C1 segment of cervical spinal cord (tissue), 14 donors: ENCODE results near the gene RTP1.
"Not testable (repeated sequence)": the region's sequence is repeated elsewhere in the genome, so short reads cannot be mapped to it uniquely, and the experiment has no call there.

ENCODE experiments used
- DNase-seq, 14 donors: peaks; one replicate each; lab custom pipeline; 2025; lab: John Stamatoyannopoulos, UW

Gene RTP1, protein sequence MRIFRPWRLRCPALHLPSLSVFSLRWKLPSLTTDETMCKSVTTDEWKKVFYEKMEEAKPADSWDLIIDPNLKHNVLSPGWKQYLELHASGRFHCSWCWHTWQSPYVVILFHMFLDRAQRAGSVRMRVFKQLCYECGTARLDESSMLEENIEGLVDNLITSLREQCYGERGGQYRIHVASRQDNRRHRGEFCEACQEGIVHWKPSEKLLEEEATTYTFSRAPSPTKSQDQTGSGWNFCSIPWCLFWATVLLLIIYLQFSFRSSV

DNA sequence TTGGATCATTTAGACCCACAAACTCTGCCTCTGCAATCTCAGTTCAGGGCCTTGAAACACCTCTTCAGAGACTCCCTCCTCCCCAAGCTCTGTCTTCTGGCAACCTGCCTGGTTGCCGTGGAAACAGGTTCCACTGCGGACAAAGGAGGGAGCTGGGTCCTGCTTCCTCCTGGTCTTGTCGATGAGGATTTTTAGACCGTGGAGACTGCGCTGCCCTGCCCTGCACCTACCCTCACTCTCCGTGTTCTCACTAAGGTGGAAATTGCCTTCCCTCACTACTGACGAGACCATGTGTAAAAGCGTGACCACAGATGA lies at the start of gene RTP1:
RTP1 (plus strand) TSS at position 152 of the 315 bp plus-strand sequence; CDS start at position 182, 30 bp downstream.
- peak in 1 of 14 donors; percentile 12 for DNase-seq

DNA sequence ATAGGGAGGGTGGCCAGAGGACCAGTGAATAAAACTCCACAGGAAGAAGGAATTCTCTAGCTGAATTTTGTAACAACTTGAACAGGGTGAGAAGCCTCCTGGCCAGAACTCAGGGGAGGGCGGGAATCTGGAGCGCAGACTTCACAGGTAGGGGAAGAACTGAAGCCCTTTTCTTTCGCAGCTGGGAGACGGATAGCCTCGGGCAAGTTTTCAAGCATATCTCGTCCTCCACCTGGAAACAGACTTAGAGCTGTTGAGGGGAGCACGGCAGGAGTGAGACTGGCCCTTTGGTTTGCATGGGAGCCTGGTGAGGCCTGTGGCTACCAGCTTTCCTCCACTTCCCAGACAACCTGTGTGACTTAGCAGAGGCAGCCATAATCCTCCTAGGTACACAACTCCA lies 47.1 kb upstream of the RTP1 start:
- DNase-seq = no peak

DNA sequence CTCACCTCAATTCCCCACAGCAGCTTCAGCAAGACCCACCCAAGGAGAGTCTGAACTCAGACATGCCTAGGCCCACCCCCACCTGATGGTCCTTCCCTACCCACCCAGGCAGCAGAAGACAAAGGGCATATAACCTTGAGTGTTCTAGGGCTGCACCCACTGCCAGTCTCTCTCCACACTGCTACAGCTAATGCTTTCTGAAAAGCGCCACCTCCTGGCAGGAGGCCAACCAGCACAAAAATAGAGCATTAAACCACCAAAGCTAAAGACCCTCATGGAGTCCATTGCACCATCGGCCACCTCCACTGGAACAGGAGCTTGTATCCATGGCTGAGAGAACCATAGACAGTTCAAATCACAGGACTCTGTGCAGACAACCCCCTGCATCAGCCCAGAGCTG lies 46.7 kb upstream of the RTP1 start:
- no peak for DNase-seq

DNA sequence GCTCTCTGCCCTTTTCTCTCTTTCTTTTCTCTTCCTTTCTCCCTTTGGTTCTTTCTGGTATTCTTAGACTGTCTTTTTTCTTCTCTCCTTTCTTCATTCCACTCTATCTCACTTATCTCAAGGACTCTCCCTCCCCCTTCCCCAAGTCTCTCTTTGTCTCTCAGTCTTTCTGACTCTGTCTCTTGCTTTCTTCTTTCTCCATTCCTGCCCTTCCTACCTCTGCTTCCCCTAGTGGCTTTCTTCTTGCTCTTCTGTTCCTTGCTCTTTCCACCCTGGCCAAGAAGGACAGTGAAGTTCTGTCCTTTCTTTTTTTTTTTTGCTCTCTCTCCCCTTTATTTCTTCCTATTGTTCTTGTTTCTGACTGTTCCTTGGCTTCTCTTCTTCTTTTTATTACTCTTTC lies 35.7 kb upstream of the RTP1 start:
- DNase-seq = no peak

DNA sequence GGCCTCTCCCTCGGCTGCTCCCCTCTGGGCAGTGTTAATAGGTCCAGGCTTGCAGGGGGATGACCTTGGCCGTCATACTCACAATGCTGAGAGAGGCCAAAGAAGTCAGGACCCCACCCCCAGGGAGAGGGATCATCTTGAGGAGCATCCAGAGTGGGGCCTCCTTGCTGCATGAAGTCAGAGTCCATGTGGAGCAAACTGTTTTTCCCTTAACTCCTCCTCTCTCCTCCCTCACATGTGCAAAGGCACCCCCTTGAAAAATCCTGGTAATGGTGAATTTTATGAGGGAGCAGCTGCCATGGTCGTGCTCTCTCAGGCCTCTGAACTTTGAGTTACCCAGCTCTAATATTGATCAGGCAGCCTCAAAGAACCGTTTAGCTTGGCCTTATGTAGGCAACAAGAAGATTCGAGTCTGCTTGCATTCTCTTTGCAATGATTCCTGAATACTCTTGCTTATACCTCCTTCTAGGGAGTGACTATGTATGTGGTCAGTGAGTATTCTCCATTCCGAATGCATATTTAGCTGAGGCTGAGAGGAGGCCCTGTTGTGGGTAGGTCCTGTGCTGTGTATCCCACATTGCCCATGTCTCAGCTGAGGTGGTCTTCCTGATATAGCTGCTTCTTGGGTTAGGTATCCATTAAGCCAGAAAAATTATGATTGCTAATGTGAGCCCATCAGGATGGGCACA lies 34.9 kb upstream of the RTP1 start:
- no peak for DNase-seq

DNA sequence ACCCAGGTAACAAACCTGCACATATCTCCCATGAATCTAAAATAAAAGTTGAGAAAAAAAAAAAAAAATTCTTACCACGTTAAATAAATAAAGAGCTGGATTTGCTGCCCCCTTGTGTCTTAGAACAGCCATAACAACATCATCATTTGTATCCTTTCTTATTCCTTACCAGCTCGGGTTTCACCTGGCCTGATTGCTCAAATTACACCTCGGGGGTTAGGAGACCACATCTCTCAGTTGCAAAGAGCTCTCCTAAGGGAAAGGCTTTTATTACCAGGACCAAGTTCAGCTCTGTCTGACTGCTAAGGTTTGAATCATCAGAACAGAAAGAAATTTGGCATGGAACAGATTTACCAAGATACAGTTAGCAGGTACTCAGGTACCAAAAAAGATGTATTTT lies 32.1 kb upstream of the RTP1 start:
- peak in 1 of 14 donors; percentile 7 for DNase-seq

DNA sequence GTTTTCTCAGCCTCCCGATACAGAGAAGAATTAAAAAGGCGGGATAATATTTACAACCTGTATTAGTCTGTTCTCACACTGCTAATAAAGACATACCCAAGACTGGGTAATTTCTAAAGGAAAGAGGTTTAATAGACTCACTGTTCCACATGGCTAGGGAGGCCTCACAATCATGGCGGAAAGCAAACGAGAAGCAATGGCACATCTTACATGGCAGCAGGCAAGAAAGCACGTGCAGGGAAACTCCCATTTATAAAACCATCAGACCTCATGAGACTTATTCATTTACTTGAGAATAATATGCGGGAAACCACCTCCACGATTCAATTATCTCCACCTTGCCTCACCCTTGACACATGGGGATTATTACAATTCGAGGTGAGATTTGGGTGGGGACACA lies 30.5 kb upstream of the RTP1 start:
- DNase-seq = no peak

DNA sequence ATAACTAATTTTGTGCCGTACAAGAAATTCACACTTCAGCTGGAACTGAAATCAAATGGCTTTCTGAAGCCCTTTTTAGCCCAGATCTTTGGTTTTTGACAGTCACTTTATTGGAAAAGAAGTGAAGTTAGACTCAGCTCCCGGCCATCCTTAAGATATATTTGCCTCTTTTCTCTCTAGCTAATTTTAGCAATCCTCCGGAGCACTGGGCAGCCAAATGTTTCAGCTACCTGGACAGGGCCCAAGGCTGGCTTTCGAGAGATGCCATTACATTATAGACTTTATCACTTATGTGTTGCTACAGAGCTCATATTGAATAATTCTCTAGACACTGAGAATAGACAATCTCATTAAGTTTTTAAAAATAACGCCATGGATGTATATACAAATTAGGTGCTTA lies 29.5 kb upstream of the RTP1 start:
- DNase-seq = no peak

DNA sequence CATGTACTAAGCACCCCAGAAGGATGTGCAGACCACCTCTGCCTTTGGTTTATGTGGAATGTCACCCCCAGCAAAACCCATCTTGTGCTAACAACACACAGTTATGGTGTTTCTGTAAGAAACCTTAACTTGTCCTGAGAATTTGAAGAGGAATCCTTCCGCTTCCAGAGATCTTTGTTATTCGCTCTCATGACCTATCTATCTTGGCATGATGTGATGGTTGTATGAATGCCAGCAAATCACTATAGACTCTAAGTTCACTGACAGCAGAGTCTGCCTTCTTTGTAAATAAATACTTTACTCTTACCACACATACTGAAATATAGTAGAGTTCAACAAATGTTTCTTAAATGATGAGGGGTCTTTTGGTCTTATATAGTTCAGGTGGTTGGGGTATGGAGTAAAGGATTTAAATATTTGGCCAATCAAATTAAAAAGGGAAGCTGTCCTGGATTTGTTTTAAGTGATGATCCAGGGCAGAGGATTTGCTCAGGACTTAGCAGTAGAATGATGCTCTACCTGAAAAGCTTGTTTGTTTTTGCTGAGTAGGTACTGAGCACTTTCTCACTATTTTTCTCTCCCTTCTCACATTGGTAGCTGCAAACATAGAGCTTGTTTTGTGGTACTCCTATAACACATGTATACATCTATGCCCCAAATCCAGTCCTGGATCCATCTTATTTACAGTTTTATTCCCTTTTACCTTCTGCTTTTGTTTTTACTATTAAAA lies 27.9 kb upstream of the RTP1 start:
- DNase-seq = no peak

DNA sequence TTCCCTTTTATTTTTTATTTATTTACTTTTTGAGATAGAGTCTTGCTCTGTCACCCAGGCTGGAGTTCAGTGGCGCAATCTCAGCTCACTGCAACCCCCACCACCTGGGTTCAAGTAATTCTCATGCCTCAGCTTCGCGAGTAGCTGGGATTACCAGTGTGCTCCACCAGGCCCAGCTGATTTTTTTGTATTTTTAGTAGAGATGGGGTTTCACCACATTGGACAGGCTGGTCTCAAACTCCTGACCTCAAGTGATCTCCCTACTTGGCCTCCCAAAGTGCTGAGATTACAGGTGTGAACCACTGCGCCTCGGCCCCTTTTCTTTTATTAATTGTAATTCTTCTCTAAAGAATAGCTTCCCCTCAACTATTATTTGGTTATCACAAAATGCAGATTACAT lies 26.4 kb upstream of the RTP1 start:
- DNase-seq = not testable (repeated sequence)

DNA sequence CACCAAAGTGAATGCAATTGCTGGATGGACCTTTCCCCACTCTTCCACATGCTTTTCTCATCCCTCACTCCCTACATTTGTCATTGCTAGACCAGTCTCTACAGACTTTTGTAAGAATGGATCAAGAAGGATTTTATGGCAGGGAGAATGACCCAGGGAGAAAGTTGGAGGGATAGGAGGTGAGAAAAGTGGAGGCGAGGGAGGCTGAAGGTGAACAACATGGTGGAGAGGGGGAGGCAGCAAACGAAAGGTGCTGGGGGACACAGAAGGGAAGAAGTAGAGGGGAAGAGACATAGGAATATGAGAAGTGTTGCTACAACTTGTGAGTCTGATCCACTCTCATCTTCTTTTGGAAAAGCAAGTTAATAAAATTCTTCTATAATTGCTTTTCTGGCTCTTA lies 24.4 kb upstream of the RTP1 start:
- no peak for DNase-seq

DNA sequence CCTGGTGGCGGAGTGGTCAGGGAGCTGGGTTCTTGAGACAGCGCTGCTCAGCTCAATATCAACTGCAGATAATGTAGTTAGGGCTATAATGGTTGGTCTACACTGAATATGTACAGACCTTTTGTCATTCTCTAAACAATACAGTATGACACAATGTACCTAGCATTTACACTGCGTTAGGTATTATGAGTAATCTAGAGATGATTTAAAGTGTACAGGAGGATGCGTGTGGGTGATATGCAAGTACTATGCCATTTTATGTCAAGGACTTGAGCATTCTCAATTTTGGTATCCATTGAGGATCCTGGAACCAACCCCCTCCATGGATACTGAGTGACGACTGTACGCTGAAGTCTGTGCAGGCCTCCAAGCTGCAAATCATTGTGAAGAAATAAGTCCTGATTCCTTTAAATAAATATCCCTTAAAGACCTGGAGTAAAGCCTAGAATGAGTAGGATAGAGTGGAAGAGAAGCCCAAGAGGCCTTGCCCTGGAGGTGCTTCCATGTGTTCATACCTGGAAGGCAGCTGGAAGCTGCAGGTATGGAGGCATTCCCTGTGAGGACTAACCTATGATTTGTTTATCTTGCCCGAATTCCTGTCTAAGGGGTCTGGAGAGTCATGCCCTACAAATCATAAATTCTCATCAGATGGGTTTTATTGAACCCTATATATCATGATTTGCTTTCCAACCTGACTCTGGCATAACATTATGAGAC lies 15.7 kb upstream of the RTP1 start:
- no peak for DNase-seq

DNA sequence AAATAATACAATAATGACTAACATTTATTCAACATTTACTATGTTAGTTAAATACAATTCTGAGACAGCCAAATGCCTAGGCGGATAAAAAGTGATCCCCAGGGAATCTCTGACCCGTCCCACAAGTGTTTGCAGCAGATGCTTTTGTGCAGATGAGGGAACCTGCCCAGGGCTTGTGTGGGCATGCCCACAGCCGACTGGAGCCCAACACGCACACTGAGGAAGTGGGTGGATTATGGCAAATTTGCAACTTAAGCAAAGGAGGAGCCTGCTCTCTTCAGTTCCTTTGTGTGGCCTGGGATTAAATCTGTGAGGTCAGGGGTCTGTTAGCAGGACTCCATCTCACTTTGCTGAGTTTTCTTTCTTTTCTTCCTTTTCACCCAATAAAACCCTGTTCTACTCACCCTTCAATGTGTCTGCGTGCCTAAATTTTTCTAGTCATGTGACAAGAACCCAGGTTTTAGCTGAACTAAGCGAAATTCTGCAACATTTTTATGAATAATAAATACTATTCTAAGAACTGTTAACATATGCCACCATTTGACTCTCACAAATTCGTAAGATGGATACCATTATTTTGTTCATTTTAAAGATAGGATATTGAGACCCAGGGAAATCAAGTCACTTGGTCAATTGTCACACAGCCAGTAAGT lies 13.9 kb upstream of the RTP1 start:
- no peak for DNase-seq

DNA sequence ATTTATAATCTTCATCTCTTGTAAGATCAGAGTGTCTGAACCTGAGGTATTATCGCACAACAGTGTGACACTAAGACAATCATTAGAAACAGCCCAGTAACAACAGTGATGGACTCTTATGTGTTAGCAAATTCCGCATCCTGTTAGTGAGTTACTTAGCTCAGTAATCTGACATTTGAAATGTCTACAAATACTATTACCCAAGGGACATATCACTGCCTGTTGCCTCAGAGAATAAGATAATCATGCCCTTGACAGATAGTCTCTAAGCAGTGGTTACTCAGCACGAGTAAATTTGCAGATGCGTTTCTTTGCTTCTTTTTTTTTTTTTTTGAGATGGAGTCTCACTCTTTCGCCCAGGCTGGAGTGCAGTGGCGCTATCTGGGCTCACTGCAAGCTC lies 13.4 kb upstream of the RTP1 start:
- DNase-seq = no peak

DNA sequence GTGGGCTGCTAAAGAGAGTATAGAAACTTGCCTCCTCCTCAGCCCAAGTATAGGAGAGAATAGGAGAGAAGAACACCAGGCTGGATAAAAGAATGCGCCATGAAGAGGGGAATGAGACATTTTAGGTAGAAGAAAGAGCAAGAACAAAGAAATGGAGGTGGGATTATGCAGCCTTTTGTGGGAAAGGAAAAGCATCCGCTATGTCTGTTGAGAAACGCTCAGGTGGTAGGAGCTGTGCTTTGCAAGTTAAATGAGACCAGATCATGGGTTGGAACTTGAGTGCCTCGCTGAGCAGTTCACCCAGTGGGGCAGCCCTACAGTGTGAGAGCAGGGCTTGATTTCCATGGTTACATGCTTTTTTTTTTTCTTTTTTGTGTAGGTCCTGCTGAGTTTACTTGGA lies 11.5 kb upstream of the RTP1 start:
- DNase-seq = no peak

DNA sequence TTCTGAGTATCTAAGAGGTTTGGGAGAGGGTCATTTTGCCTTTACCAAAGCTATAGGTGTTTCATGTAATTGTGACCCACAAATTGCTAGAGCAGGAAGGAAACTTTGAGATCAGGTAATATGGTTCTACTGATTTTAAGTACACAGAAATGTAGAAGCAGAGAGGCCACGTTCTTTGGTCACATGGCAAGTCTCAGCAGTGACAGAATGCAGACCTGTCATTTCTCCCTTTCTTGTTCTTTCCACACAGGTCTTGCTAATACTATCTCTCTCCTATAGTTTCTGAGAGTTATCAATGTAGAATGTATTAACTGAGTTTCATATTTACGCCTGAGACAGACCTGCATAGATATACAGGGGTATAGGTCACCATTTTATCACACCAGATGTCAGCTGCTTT lies 10.9 kb upstream of the RTP1 start:
- DNase-seq = no peak

DNA sequence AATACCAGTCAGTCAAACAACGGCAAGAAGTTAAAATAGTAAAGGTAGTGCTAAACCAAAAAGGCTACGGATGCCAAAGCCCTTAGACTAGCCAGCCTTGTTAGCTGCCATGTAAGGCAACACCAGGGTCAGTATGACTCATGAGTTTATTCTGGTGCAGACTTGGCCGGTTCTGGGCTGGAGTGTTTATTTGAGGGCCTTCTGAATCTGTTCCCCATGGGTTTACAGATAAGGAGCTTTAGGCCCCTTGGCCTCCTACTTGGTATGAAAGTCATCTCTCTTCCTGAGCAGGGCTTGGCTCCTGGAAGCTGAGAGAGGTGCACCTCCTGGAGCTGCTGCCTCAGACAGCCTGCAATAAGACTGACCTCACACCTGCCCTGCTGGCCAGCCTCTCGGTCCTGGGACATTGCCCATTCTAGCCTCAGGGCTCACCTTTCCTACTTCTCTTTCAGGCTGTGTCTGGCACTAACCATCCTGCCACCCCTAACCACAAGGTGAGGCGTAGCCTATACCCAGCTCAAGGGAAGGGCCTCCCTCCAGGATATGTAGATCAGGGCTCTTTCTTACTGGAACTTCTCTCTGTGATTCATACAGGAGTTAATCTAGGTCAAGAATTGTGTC lies 10.4 kb upstream of the RTP1 start:
- no peak for DNase-seq

DNA sequence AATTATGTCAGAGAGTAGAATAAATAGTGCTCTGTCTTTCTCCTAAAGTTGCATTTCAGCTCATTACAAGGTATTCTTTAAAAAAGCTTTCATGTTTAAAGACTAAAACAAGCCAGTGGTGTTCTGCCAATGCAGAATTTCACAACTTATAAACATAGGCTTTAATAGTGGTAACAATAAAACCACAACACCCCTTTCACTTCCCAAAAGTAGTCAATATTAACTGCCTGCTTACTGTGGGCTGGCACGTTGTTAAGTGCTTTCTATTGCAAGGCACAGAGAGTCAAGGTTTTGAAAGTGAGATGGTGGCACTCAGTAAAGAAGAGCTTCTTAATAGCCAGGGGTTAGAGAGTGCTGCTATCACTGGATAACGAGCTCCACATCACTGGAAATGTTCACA lies 8.4 kb upstream of the RTP1 start:
- DNase-seq = no peak

DNA sequence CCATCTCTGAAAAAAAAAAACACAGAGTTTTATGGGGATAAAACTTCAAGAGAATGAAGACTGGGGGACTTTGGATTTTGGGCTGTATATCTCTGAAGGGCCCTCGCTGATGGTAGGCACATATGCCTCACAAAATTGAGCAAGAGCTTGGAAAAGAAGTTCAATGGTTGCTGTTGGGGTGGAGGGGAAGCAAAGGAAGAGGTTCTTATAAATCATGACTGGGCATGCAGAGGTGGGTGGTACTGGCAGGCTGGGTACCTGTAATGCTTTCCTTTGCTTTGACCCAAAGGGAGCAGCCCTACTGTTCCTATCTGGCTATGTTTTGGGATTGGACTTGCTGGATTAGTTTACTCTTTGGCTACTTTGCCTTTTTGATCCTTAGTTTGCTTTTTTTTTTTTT lies 6.0 kb upstream of the RTP1 start:
- DNase-seq = no peak

DNA sequence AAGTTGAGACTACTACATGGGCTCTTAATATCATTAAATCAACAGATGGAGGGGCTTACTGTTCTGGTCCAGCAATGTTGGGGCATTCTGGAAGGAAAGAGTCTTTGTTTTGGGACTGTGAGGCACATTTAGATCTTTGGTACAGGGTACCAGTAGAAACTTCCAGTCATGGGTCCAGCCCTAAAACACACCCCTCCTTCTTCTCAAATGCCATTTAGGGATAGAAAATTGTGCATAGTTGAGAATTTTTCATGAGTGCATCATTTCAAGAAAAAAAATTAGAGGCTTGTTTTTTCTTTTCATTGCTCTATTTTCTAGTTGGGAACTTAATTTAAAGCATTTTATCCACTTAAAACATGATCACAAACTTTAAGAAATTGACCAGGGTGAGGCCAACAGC lies 4.1 kb upstream of the RTP1 start:
- DNase-seq = no peak

DNA sequence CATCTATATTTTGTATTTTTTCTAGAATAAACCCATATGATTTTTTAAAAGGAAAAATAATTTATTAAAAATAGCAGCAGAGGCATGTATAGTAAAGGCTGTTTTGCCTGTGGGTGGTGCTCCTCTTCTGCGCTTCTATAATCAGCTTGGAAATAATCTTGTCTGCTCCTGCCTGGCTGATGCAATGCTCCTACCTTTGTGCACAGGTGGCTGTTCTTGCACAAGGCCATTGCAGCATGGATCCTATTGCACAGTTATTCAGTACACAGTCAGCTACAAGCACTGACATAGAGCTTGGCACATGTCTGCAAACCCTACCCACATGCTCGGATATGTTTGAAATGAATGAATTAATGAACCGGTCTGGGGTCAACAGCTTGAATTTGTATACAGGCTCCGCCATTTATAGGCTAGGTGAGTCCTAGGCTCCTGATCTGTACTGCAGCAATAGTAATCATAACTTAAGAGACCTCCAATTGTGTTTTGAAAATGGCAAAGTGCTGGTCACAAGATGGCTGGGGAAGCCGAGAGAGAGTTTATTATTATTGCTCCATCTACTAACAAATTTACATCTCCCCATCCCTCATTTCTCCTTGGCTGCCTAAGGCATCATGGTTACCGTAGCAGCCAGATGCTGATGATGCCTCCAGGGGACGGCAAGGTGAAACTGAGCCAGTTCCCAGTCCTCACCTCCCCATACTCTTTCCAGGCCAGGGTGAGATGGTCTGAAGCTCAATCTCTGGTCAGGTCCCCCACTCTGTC lies 532 bp upstream of the RTP1 start:
- DNase-seq = no peak
